Measurements from ENCODE around the gene GPA33.

DNA sequence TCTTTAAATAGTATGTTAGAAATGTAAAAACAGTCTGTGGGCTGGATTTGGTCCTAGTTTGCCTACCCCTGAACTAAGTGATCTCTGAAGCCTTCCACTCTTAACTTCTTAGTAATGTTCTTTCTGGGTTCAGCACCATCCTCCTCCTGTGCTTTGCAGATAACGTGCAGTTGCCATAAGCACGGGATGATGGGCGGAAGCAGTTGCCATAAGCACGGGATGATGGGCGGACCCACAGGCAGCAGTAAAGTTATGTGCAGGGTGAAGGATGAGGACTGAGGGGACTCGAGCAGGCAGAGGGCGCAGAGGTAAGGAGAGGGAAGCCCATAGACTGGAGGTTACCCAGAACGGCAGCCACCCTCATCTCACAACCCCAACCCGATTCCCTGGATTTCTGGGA, 25.6 kb downstream of the GPA33 start:
- TF ChIP-seq CTCF (IDR thresholded peaks at IDR 0.05; ENCODE audit: low read length) (no peak), EZH2 (IDR thresholded peaks at IDR 0.05; ENCODE audit: borderline replicate concordance, low read length) (no peak)
